DOHH2 (cell line): ENCODE data around the gene GUCY1A2.

Source experiments
- H3F3A ChIP-seq: fragments of 200-600 bp; sonication (generic), shearing (Covaris generic); 2 replicates; pipeline ENCODE4 v1.6.0; 2016; ENCODE audit warnings: antibody characterized with exemption, mild to moderate bottlenecking; ENCODE audit not compliant: control insufficient read depth, insufficient read depth
- H3K27ac ChIP-seq: fragments of 200-600 bp; sonication (generic); 2 replicates; pipeline ENCODE4 v1.5.1; 2014; ENCODE audit warnings: low read depth, mild to moderate bottlenecking, low read length, moderate library complexity
- H3K27me3 ChIP-seq: fragments of 200-600 bp; sonication (generic); 2 replicates; pipeline ENCODE4 v1.6.1; 2014; ENCODE audit warnings: mild to moderate bottlenecking, low read length, mixed read lengths; ENCODE audit not compliant: control insufficient read depth
- H3K36me3 ChIP-seq: fragments of 200-600 bp; sonication (generic); 2 replicates; pipeline ENCODE4 v1.6.1; 2014; ENCODE audit warnings: mild to moderate bottlenecking, low read length, moderate library complexity, mixed read lengths; ENCODE audit not compliant: control insufficient read depth
- H3K4me1 ChIP-seq: fragments of 200-600 bp; sonication (generic); 2 replicates; pipeline ENCODE4 v1.6.1; 2014; ENCODE audit warnings: mild to moderate bottlenecking, low read length, mixed read lengths; ENCODE audit not compliant: control insufficient read depth
- H3K4me2 ChIP-seq: fragments of 200-600 bp; sonication (generic); 2 replicates; pipeline ENCODE4 v1.6.0; 2014; ENCODE audit warnings: mild to moderate bottlenecking, low read length, moderate library complexity
- H3K4me3 ChIP-seq: fragments of 200-600 bp; sonication (generic); 2 replicates; pipeline ENCODE4 v1.5.1; 2014; ENCODE audit warnings: mild to moderate bottlenecking, low read length, mixed read lengths
- H3K79me2 ChIP-seq: fragments of 200-600 bp; sonication (generic); 2 replicates; pipeline ENCODE4 v1.6.1; 2014; ENCODE audit warnings: mild to moderate bottlenecking, low read length, mixed read lengths; ENCODE audit not compliant: control insufficient read depth
- H3K9me2 ChIP-seq: fragments of 200-600 bp; sonication (generic); replicated peaks from 2 replicates; pipeline ENCODE4 v1.6.1; 2014; ENCODE audit warnings: mild to moderate bottlenecking, low read length, mixed read lengths; ENCODE audit not compliant: control insufficient read depth
- H3K9me3 ChIP-seq: fragments of 200-600 bp; sonication (generic); 2 replicates; pipeline ENCODE4 v1.6.1; 2014; ENCODE audit warnings: antibody characterized with exemption, low read length, mixed read lengths; ENCODE audit not compliant: control insufficient read depth, insufficient read depth
- H4K20me1 ChIP-seq: fragments of 200-600 bp; sonication (generic); 2 replicates; pipeline ENCODE4 v1.6.0; 2014; ENCODE audit warnings: low read depth, mild to moderate bottlenecking, antibody characterized with exemption, low read length, moderate library complexity; ENCODE audit not compliant: control insufficient read depth, insufficient read depth
- EZH2phosphoT487 ChIP-seq: fragments of 200-600 bp; sonication (generic); IDR thresholded peaks from 2 replicates; pipeline ENCODE4 v1.6.1; 2017; ENCODE audit warnings: borderline replicate concordance, mild to moderate bottlenecking, antibody characterized with exemption, low read length, moderate library complexity, mixed read lengths
- TF ChIP-seq, protein P1 (sequence below): fragments of 200-600 bp; sonication (generic); IDR thresholded peaks from one replicate; pipeline ENCODE4 v1.5.1; 2014; ENCODE audit warnings: antibody characterized with exemption, mild to moderate bottlenecking, low read depth, low read length; ENCODE audit not compliant: poor library complexity, severe bottlenecking

The GUCY1A2 gene

DNA sequence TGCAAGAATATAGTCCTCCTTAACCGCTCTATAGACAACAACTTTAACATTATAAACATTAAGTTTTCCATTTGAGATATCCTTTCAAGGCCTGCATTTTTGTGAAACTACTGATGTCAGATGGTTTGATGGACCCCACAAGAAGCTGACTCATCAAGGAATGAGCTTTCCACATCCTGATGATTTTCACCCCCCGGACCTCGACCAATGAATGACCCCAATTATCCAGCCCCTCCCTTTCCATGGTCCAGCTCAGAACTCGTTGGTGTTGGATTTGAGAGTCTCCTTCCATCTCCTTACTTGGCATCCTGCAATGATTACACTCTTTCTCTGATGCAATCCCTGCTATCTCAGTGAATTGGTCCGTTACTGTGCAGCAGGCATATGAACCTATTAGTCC, 31.8 kb upstream of the GUCY1A2 start:
- H3K4me1 ChIP-seq, result no peaks in the 10 kb centered on the region
- no peak overlapping the region for H3K4me2 ChIP-seq
- no peaks in the 10 kb centered on the region for H3K36me3 ChIP-seq
- no peak overlapping the region for H3K27ac ChIP-seq
- H4K20me1 ChIP-seq, result no peaks in the 10 kb centered on the region
- H3K27me3 ChIP-seq, result no peaks in the 10 kb centered on the region
- peaks cover 3% of the 10 kb centered on the region for H3K9me3 ChIP-seq
- no peak for TF ChIP-seq EZH2phosphoT487
- TF ChIP-seq, protein P1, sequence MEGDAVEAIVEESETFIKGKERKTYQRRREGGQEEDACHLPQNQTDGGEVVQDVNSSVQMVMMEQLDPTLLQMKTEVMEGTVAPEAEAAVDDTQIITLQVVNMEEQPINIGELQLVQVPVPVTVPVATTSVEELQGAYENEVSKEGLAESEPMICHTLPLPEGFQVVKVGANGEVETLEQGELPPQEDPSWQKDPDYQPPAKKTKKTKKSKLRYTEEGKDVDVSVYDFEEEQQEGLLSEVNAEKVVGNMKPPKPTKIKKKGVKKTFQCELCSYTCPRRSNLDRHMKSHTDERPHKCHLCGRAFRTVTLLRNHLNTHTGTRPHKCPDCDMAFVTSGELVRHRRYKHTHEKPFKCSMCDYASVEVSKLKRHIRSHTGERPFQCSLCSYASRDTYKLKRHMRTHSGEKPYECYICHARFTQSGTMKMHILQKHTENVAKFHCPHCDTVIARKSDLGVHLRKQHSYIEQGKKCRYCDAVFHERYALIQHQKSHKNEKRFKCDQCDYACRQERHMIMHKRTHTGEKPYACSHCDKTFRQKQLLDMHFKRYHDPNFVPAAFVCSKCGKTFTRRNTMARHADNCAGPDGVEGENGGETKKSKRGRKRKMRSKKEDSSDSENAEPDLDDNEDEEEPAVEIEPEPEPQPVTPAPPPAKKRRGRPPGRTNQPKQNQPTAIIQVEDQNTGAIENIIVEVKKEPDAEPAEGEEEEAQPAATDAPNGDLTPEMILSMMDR, result no peak
- H3F3A ChIP-seq, result no peaks in the 10 kb centered on the region
- no peak overlapping the region for H3K4me3 ChIP-seq
- no peaks in the 10 kb centered on the region for H3K79me2 ChIP-seq
- H3K9me2 ChIP-seq, result no peaks in the 10 kb centered on the region

DNA sequence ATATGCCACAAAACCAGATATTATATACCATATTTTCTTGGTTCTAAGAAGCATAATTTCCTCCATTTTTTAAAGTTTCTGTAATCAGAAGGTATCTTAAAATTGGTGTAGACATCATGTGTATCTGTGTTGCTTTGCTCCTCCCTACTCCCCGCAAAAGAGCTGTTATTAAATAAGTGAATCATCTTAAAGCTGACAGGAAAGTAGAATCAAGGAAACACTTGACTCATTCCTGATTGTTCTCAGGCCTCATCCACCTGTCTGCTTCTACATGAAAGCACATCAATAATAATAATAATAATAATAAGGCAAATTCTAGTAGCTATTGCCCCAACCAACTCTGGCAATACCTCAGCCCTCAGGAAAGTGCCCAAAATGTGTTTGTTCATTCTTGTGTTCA, 26.2 kb upstream of the GUCY1A2 start:
- Histone ChIP-seq H3K4me2 (no peak overlapping the region), H3K9me2 (no peaks in the 10 kb centered on the region), H3K27ac (no peak overlapping the region), H3K4me3 (no peak overlapping the region), H3K9me3 (no peaks in the 10 kb centered on the region), H3K79me2 (no peaks in the 10 kb centered on the region), H3K36me3 (no peaks in the 10 kb centered on the region), H3K4me1 (peaks cover 5% of the 10 kb centered on the region; the same call in 1 of the 2 replicates), H3K27me3 (no peaks in the 10 kb centered on the region), H4K20me1 (no peaks in the 10 kb centered on the region), H3F3A (no peaks in the 10 kb centered on the region)
- no peak for TF ChIP-seq EZH2phosphoT487
- TF ChIP-seq, protein P1, result no peak

DNA sequence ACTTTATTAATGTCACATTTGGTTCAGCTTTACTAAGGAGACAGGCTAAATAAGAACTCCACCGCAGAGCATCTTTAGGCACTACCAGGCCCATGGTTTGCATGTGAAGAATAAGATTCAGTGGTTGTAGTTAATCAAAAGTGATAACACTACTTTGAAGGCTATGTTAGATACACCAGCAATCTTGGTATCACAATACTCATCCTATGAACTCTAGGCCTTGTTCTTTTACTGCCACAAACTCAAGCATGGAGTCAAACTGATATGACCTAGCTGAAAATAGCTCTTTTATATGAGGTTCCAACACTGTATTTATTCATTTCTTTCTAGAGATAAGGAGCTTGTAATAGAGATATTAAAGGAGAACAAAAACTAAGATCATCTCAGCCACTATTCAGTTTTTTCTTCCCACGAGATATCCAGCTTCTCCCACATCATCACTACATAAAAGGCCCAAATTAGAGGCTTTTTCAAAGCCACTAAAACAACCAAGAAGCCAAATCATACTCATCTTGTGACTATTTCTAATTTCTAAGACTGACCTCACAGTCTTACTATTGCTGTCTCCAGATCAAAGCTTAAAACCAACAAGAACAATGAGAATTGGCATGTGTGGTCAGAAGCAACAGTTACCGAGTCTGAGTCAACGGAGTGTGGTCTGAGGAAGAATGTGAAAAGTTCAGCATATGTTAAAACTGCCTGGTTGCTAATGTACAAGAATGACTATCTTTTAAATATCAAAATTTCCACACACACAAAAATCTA, 25.1 kb upstream of the GUCY1A2 start:
- Histone ChIP-seq H3F3A (no peaks in the 10 kb centered on the region), H3K27ac (no peak overlapping the region), H4K20me1 (no peaks in the 10 kb centered on the region), H3K4me3 (no peak overlapping the region), H3K36me3 (no peaks in the 10 kb centered on the region), H3K79me2 (no peaks in the 10 kb centered on the region), H3K4me2 (no peak overlapping the region), H3K9me2 (no peaks in the 10 kb centered on the region), H3K9me3 (no peaks in the 10 kb centered on the region), H3K4me1 (peaks cover 5% of the 10 kb centered on the region; the same call in 1 of the 2 replicates), H3K27me3 (no peaks in the 10 kb centered on the region)
- TF ChIP-seq EZH2phosphoT487, result no peak
- TF ChIP-seq, protein P1, result no peak
